ENCODE data around the gene BAHCC1. TPM values are rescaled to one million over a fixed set of nuclear protein-coding genes. Genes with fewer than 3 reads are reported as not detected.
A peak's percentile ranks its signal among the peaks of the same experiment; 100 is the strongest.
"Not testable (repeated sequence)": the region's sequence is repeated elsewhere in the genome, so short reads cannot be mapped to it uniquely, and the experiment has no call there.

The BAHCC1 gene
- total RNA-seq, 1 donor, result 11.2 TPM

GRCh38 chr17:81348097-81349055, 46.9 kb upstream of the BAHCC1 start:
- Histone ChIP-seq H3K4me3 (ENCODE audit: insufficient read depth, low read length) (no peak overlapping the region), H3K9me3 (ENCODE audit: low read depth, low read length) (no peaks in the 10 kb centered on the region), H3K27me3 (ENCODE audit: insufficient read depth, low read length) (no peaks in the 10 kb centered on the region), H3K36me3 (ENCODE audit: insufficient read depth, low read length) (no peaks in the 10 kb centered on the region), H3K79me2 (ENCODE audit: insufficient read depth, low read length) (peaks cover 20% of the 10 kb centered on the region), H2AFZ (ENCODE audit: low read length) (no peak overlapping the region), H3K4me1 (ENCODE audit: insufficient read depth, low read length) (peaks cover 6% of the 10 kb centered on the region), H3K4me2 (ENCODE audit: insufficient read depth, low read length) (no peak overlapping the region), H4K20me1 (ENCODE audit: insufficient read depth, low read length) (peaks cover 3% of the 10 kb centered on the region), H3K27ac (ENCODE audit: low read depth, low read length) (no peak overlapping the region)
- DNase-seq (ENCODE audit: insufficient read length, low spot score, missing footprints), result no peak
- no peak for TF ChIP-seq CTCF (IDR thresholded peaks at IDR 0.05; ENCODE audit: extremely low read depth, low read depth, low read length)

- H3K27me3 ChIP-seq (ENCODE audit: insufficient read depth, low read length), result no peaks in the 10 kb centered on the region
- H4K20me1 ChIP-seq (ENCODE audit: insufficient read depth, low read length), result no peaks in the 10 kb centered on the region
- H3K4me2 ChIP-seq (ENCODE audit: insufficient read depth, low read length), result no peak overlapping the region
- no peak overlapping the region for H3K4me3 ChIP-seq (ENCODE audit: insufficient read depth, low read length)
- H3K36me3 ChIP-seq (ENCODE audit: insufficient read depth, low read length), result no peaks in the 10 kb centered on the region
- no peak overlapping the region for H3K27ac ChIP-seq (ENCODE audit: low read depth, low read length)
- H3K4me1 ChIP-seq (ENCODE audit: insufficient read depth, low read length), result peaks cover 6% of the 10 kb centered on the region
- peak overlapping the region; percentile 7 for H2AFZ ChIP-seq (ENCODE audit: low read length)
- TF ChIP-seq CTCF (IDR thresholded peaks at IDR 0.05; ENCODE audit: extremely low read depth, low read depth, low read length), result no peak
- no peaks in the 10 kb centered on the region for H3K9me3 ChIP-seq (ENCODE audit: low read depth, low read length)
- DNase-seq (ENCODE audit: insufficient read length, low spot score, missing footprints), result no peak
- peaks cover 7% of the 10 kb centered on the region for H3K79me2 ChIP-seq (ENCODE audit: insufficient read depth, low read length)
Observed at GRCh38 chr17:81349397-81350319, 45.6 kb upstream of the BAHCC1 start.

DNA sequence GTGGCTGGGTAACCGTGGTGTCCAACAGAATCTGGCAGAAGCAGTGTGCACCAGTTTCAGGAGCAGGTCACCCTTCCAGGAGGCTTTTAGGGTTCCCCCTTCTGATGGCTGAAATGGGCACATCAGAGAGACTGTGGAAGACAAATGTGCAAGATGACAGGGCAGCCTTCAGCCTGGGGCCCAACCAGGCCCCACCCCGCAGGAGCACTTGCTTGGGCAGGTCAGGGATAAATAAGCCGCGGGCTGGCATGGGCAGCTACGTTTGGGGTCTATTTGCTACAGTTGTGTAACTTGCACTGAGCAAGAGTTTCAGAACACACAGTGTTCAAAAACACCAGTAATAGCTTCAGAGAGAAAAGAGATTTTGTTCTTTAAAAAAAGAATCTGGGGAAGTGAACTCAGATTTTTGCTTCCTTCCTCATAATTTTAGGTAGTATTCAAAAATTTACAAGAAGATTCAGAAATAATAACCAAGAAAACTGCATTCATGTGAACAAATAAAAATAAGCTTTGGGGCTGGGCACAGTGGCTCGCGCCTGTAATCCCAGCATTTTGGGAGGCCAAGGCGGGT, 44.9 kb upstream of the BAHCC1 start:
- TF ChIP-seq CTCF (IDR thresholded peaks at IDR 0.05; ENCODE audit: extremely low read depth, low read depth, low read length), result no peak
- no peaks in the 10 kb centered on the region for H3K79me2 ChIP-seq (ENCODE audit: insufficient read depth, low read length)
- no peak overlapping the region for H2AFZ ChIP-seq (ENCODE audit: low read length)
- peaks cover 6% of the 10 kb centered on the region for H3K4me1 ChIP-seq (ENCODE audit: insufficient read depth, low read length)
- no peaks in the 10 kb centered on the region for H4K20me1 ChIP-seq (ENCODE audit: insufficient read depth, low read length)
- H3K4me3 ChIP-seq (ENCODE audit: insufficient read depth, low read length), result no peak overlapping the region
- no peak overlapping the region for H3K4me2 ChIP-seq (ENCODE audit: insufficient read depth, low read length)
- H3K9me3 ChIP-seq (ENCODE audit: low read depth, low read length), result no peaks in the 10 kb centered on the region
- DNase-seq (ENCODE audit: insufficient read length, low spot score, missing footprints), result no peak
- no peaks in the 10 kb centered on the region for H3K36me3 ChIP-seq (ENCODE audit: insufficient read depth, low read length)
- H3K27ac ChIP-seq (ENCODE audit: low read depth, low read length), result no peak overlapping the region
- H3K27me3 ChIP-seq (ENCODE audit: insufficient read depth, low read length), result no peaks in the 10 kb centered on the region

DNA sequence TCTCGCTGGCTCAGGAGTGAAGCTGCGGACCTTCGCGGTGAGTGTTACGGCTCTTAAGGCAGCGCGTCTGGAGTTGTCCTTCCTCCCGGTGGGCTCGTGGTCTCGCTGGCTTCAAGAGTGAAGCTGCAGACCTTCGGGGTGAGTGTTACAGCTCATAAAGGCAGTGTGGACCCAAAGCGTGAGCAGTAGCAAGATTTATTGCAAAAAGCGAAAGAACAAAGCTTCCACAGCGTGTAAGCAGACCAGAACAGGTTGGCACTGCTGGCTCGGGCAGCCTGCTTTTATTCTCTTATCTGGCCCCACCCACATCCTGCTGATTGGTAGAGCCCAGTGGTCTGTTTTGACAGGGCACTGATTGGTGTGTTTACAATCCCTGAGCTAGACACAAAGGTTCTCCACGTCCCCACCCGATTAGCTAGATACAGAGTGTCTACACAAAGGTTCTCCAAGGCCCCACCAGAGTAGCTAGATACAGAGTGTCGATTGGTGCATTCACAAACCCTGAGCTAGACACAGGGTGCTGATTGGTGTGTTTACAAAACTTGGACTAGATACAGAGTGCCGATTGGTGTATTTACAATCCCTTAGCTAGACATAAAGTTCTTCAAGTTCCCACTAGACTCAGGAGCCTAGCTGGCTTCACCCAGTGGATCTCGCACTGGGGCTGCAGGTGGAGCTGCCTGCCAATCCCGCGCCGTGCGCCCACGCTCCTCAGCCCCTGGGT, 43.8 kb upstream of the BAHCC1 start:
- not testable (repeated sequence) for H3K9me3 ChIP-seq (ENCODE audit: low read depth, low read length); H4K20me1 ChIP-seq (ENCODE audit: insufficient read depth, low read length); H3K27me3 ChIP-seq (ENCODE audit: insufficient read depth, low read length); H3K27ac ChIP-seq (ENCODE audit: low read depth, low read length); H3K4me1 ChIP-seq (ENCODE audit: insufficient read depth, low read length); DNase-seq (ENCODE audit: insufficient read length, low spot score, missing footprints); H3K36me3 ChIP-seq (ENCODE audit: insufficient read depth, low read length); H3K4me3 ChIP-seq (ENCODE audit: insufficient read depth, low read length); H2AFZ ChIP-seq (ENCODE audit: low read length); H3K4me2 ChIP-seq (ENCODE audit: insufficient read depth, low read length); H3K79me2 ChIP-seq (ENCODE audit: insufficient read depth, low read length)

DNA sequence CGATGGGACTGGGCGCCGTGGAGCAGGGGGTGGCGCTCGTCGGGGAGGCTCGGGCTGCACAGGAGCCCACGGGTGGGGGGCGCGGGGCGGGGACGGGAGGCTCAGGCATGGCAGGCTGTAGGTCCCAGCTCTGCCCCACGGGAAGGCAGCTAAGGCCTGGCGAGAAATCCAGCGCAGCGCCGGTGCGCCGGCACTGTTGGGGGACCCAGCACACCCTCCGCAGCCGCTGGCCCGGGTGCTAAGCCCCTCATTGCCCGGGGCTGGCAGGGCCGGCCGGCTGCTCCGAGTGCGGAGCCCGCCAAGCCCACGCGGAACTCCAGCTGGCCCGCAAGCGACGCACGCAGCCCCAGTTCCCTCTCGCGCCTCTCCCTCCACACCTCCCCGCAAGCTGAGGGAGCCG, 43.2 kb upstream of the BAHCC1 start:
- H3K9me3 ChIP-seq (ENCODE audit: low read depth, low read length); H3K79me2 ChIP-seq (ENCODE audit: insufficient read depth, low read length); H3K27ac ChIP-seq (ENCODE audit: low read depth, low read length); H3K27me3 ChIP-seq (ENCODE audit: insufficient read depth, low read length); DNase-seq (ENCODE audit: insufficient read length, low spot score, missing footprints); H4K20me1 ChIP-seq (ENCODE audit: insufficient read depth, low read length); H3K4me2 ChIP-seq (ENCODE audit: insufficient read depth, low read length); H2AFZ ChIP-seq (ENCODE audit: low read length); H3K4me3 ChIP-seq (ENCODE audit: insufficient read depth, low read length); H3K4me1 ChIP-seq (ENCODE audit: insufficient read depth, low read length); H3K36me3 ChIP-seq (ENCODE audit: insufficient read depth, low read length): not testable (repeated sequence)

All from osteoblast (primary cell).